H7 (cell line): ENCODE data around the gene RCL1. TPM values are rescaled to one million over a fixed set of nuclear protein-coding genes. Genes with fewer than 3 reads are reported as not detected.
"Not testable (repeated sequence)": the region's sequence is repeated elsewhere in the genome, so short reads cannot be mapped to it uniquely, and the experiment has no call there.

Source experiments
- DNase-seq: peaks from one replicate; pipeline ENCODE4 v3.0.0; 2012
- H3K27me3 ChIP-seq: 2 replicates; pipeline ENCODE4 v1.6.0; 2011; ENCODE audit warnings: mild to moderate bottlenecking, low read length; ENCODE audit not compliant: control insufficient read depth, insufficient read depth
- H3K36me3 ChIP-seq: replicated peaks from 2 replicates; pipeline ENCODE4 v1.5.1; 2011; ENCODE audit warnings: low read length; ENCODE audit not compliant: control insufficient read depth, insufficient read depth
- H3K4me3 ChIP-seq: 2 replicates; pipeline ENCODE4 v1.5.1; 2011; ENCODE audit warnings: low read depth, mild to moderate bottlenecking, control low read depth, low read length, moderate library complexity; ENCODE audit not compliant: insufficient read depth
- total RNA-seq: library from RNA; depleted of rRNA; stranded (reverse); fragments of >200 nt; shearing (Covaris generic); gene quantifications from 2 replicates; pipeline ENCODE4 v1.2.3, GENCODE V29; 2014

The RCL1 gene
- total RNA-seq, 1 experiment from 2014 or later: 16.6 TPM

- no peak for DNase-seq
- H3K4me3 ChIP-seq: no peak overlapping the region
- no peaks in the 10 kb centered on the region for H3K36me3 ChIP-seq
Observed at GRCh38 chr9:4769321-4770080, 23.2 kb upstream of the RCL1 start.

GRCh38 chr9:4771788-4772187 lies 21.0 kb upstream of the RCL1 start:
- Histone ChIP-seq H3K4me3 (no peak overlapping the region), H3K36me3 (no peaks in the 10 kb centered on the region), H3K27me3 (no peaks in the 10 kb centered on the region)
- no peak for DNase-seq

More at GRCh38 chr9:4769321-4770080, 23.2 kb upstream of the RCL1 start:
- no peaks in the 10 kb centered on the region for H3K27me3 ChIP-seq

- no peak for DNase-seq
- Histone ChIP-seq H3K27me3 (no peaks in the 10 kb centered on the region), H3K36me3 (no peaks in the 10 kb centered on the region), H3K4me3 (no peak overlapping the region)
Observed at GRCh38 chr9:4774209-4774608, 18.5 kb upstream of the RCL1 start.

GRCh38 chr9:4774958-4775357 lies 17.8 kb upstream of the RCL1 start:
- H3K4me3 ChIP-seq, H3K36me3 ChIP-seq, H3K27me3 ChIP-seq, DNase-seq: not testable (repeated sequence)

GRCh38 chr9:4780651-4781050 lies 12.1 kb upstream of the RCL1 start:
- H3K4me3 ChIP-seq: no peak overlapping the region
- no peak for DNase-seq
- no peaks in the 10 kb centered on the region for H3K36me3 ChIP-seq
- no peaks in the 10 kb centered on the region for H3K27me3 ChIP-seq

- no peaks in the 10 kb centered on the region for H3K36me3 ChIP-seq
Observed at GRCh38 chr9:4781408-4781807, 11.3 kb upstream of the RCL1 start.

GRCh38 chr9:4783191-4783590 lies 9.6 kb upstream of the RCL1 start:
- not testable (repeated sequence) for H3K4me3 ChIP-seq, DNase-seq, H3K36me3 ChIP-seq, H3K27me3 ChIP-seq

More at GRCh38 chr9:4781408-4781807, 11.3 kb upstream of the RCL1 start:
- no peak for DNase-seq
- Histone ChIP-seq H3K4me3 (no peak overlapping the region), H3K27me3 (no peaks in the 10 kb centered on the region)

GRCh38 chr9:4784403-4784802 lies 8.3 kb upstream of the RCL1 start:
- Histone ChIP-seq H3K27me3 (no peaks in the 10 kb centered on the region), H3K36me3 (no peaks in the 10 kb centered on the region), H3K4me3 (no peak overlapping the region)
- DNase-seq: no peak

GRCh38 chr9:4786599-4786998 lies 6.1 kb upstream of the RCL1 start:
- Histone ChIP-seq H3K4me3 (no peak overlapping the region), H3K36me3 (no peaks in the 10 kb centered on the region), H3K27me3 (peaks cover under 1% of the 10 kb centered on the region; the same call in 1 of the 2 replicates)
- no peak for DNase-seq

GRCh38 chr9:4787876-4788275 lies 4.9 kb upstream of the RCL1 start:
- no peak for DNase-seq
- H3K36me3 ChIP-seq: no peaks in the 10 kb centered on the region
- peaks cover 1% of the 10 kb centered on the region; the same call in 1 of the 2 replicates for H3K27me3 ChIP-seq
- no peak overlapping the region for H3K4me3 ChIP-seq

GRCh38 chr9:4788703-4789102 lies 4.0 kb upstream of the RCL1 start:
- H3K27me3 ChIP-seq: peaks cover 1% of the 10 kb centered on the region; the same call in 1 of the 2 replicates
- H3K36me3 ChIP-seq: no peaks in the 10 kb centered on the region
- no peak for DNase-seq
- no peak overlapping the region for H3K4me3 ChIP-seq

- no peak for DNase-seq
- H3K36me3 ChIP-seq: no peaks in the 10 kb centered on the region
- peak overlapping the region; percentile 58 for H3K4me3 ChIP-seq
- H3K27me3 ChIP-seq: peaks cover 1% of the 10 kb centered on the region; the same call in 1 of the 2 replicates
Observed at GRCh38 chr9:4792054-4792571, 631 bp upstream of the RCL1 start.

GRCh38 chr9:4793459-4794395 lies 983 bp downstream of the RCL1 start:
- no peaks in the 10 kb centered on the region for H3K36me3 ChIP-seq
- no peak for DNase-seq

GRCh38 chr9:4794691-4795090 lies 1.9 kb downstream of the RCL1 start:
- Histone ChIP-seq H3K4me3 (no peak overlapping the region), H3K27me3 (peaks cover 1% of the 10 kb centered on the region; the same call in 1 of the 2 replicates), H3K36me3 (no peaks in the 10 kb centered on the region)
- DNase-seq: no peak

More at GRCh38 chr9:4793459-4794395, 983 bp downstream of the RCL1 start:
- H3K27me3 ChIP-seq: peaks cover 1% of the 10 kb centered on the region; the same call in 1 of the 2 replicates
- H3K4me3 ChIP-seq: peak overlapping the region; percentile 92
